CD4-positive, CD25-positive, alpha-beta regulatory T cell (primary cell): Measurements from ENCODE around the gene ME2. TPM values are rescaled to one million over a fixed set of nuclear protein-coding genes. Genes with fewer than 3 reads are reported as not detected.

Experiments used
- ATAC-seq, 2 donors: fragments of 150-1000 bp; cut with Tn5 transposase; one replicate each; pipeline ENCODE4 v1.10.0; 2021; ENCODE audit warnings: low read depth in 2 of 2, moderate number of reproducible peaks in 2 of 2, moderate library complexity in 1 of 2
- DNase-seq, 3 donors: peaks; one replicate each; pipeline versions ENCODE4 v3.0.0 to v3.0.0-alpha.2; 2012 to 2022; ENCODE audit warnings: mixed read lengths in 1 of 3
- H3K27ac ChIP-seq: one replicate; pipeline ENCODE4 v1.7.0; 2013; ENCODE audit warnings: mild to moderate bottlenecking, low read length; ENCODE audit not compliant: insufficient read depth, poor library complexity, severe bottlenecking
- H3K27me3 ChIP-seq: one replicate; pipeline ENCODE4 v1.7.0; 2013; ENCODE audit warnings: low read length; ENCODE audit not compliant: control insufficient read depth, insufficient read depth
- H3K36me3 ChIP-seq: one replicate; pipeline ENCODE4 v1.7.0; 2013; ENCODE audit warnings: mild to moderate bottlenecking, low read length, moderate library complexity; ENCODE audit not compliant: control insufficient read depth, insufficient read depth
- H3K4me1 ChIP-seq: 2 replicates; pipeline ENCODE4 v1.7.0; 2013; ENCODE audit warnings: mild to moderate bottlenecking, low read length; ENCODE audit not compliant: insufficient read depth, control insufficient read depth, poor library complexity, severe bottlenecking
- H3K4me3 ChIP-seq: one replicate; pipeline ENCODE4 v1.7.0; 2013; ENCODE audit warnings: low read depth, mild to moderate bottlenecking, low read length, moderate library complexity
- H3K9me3 ChIP-seq, 2 experiments: 1 replicate in 1 of 2; 2 replicates in 1 of 2; pipeline ENCODE4 v1.7.0; 2013; ENCODE audit warnings: low read length in 2 of 2, mild to moderate bottlenecking in 1 of 2, moderate library complexity in 1 of 2; ENCODE audit not compliant: control insufficient read depth in 2 of 2
- H3K27ac Mint-ChIP-seq, 3 donors: one replicate each; pipeline ENCODE4 v1.8.0; 2020 to 2022; ENCODE audit warnings: mild to moderate bottlenecking in 3 of 3, mixed read lengths in 3 of 3, moderate library complexity in 2 of 3
- H3K27me3 Mint-ChIP-seq: one replicate; pipeline ENCODE4 v1.8.0; 2022; ENCODE audit warnings: mild to moderate bottlenecking, mixed read lengths
- H3K36me3 Mint-ChIP-seq: one replicate; pipeline ENCODE4 v1.8.0; 2020; ENCODE audit warnings: mixed read lengths
- H3K4me1 Mint-ChIP-seq, 4 donors: one replicate each; pipeline ENCODE4 v1.8.0; 2020 to 2022; ENCODE audit warnings: mixed read lengths in 4 of 4, mild to moderate bottlenecking in 1 of 4
- H3K4me3 Mint-ChIP-seq, 4 donors: one replicate each; pipeline ENCODE4 v1.8.0; 2020 to 2022; ENCODE audit warnings: mild to moderate bottlenecking in 4 of 4, mixed read lengths in 4 of 4, moderate library complexity in 3 of 4
- H3K9me3 Mint-ChIP-seq, 7 donors: one replicate each; pipeline ENCODE4 v1.8.0; 2020 to 2022; ENCODE audit warnings: mixed read lengths in 7 of 7, mild to moderate bottlenecking in 3 of 7, moderate library complexity in 2 of 7
- polyA plus RNA-seq, 4 donors: library from polyadenylated mRNA; unstranded; fragments of 300-500 nt; fragmentation: Illumina TruSeq; gene quantifications; one replicate each; pipeline ENCODE4 v1.2.3, GENCODE V29; 2021
- total RNA-seq: library from RNA; stranded (reverse); gene quantifications from one replicate; pipeline ENCODE4 v1.2.3, GENCODE V29; 2022

ME2 gene
- total and polyA plus RNA-seq, 5 donors from 2014 or later, result 29.5 to 45.4 (median 39.7) TPM

DNA sequence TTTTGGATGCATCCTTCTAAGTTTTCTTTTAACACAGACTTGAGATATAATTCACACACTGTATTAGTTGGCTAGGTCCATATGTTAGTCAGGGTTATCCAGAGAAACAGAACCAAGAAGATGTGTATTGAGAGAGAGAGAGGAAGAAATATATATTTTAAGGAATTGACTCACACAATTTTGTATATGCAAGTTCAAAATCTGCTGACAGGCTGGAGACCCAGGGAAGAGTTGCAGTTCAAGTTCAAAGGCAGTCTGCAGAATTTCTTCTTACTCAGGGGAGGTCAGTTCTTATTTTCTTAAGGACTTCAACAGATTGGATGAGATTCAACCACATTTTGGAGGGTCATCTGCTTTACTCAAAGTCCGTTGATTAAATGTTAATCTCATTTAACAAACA lies 36.1 kb upstream of the ME2 start:
- Mint-ChIP-seq H3K27me3 (peaks cover 16% of the 10 kb centered on the region), H3K9me3 (peaks cover 0 to 1% (median 0%) of the 10 kb centered on the region in 7 donors), H3K4me3 (no peak overlapping the region), H3K36me3 (no peaks in the 10 kb centered on the region), H3K27ac (no peak overlapping the region), H3K4me1 (peaks cover 0 to 3% (median 0%) of the 10 kb centered on the region in 4 donors)
- H3K4me1 ChIP-seq, result no peaks in the 10 kb centered on the region
- peaks cover 3% of the 10 kb centered on the region for H3K27me3 ChIP-seq
- no peak overlapping the region for H3K4me3 ChIP-seq
- no peak for DNase-seq
- no peaks in the 10 kb centered on the region for H3K9me3 ChIP-seq
- ATAC-seq, result no peak
- no peak overlapping the region for H3K27ac ChIP-seq
- no peaks in the 10 kb centered on the region for H3K36me3 ChIP-seq

DNA sequence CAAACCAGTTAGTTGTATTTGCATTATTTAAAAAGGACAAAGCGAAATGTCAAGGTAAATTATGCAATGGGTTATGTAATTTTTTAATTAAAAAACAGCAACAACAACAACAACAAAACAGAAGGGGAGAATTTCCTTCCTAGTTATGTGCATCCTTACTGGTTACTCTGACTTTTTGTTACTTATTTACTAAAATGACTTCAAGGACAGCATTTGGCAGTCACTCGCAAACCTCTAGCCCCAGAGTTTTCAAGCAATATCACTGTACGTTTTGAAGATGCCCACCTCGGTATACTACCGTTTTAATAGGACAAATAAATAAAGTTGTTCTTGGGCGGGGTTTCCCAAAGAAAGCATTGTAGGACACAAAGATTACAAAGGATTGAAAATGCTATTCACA lies 34.4 kb upstream of the ME2 start:
- no peak overlapping the region for H3K27ac Mint-ChIP-seq
- Histone ChIP-seq H3K9me3 (no peaks in the 10 kb centered on the region), H3K27me3 (peaks cover 3% of the 10 kb centered on the region), H3K4me1 (no peaks in the 10 kb centered on the region), H3K4me3 (no peak overlapping the region), H3K27ac (no peak overlapping the region), H3K36me3 (no peaks in the 10 kb centered on the region)
- no peak overlapping the region for H3K4me3 Mint-ChIP-seq
- no peak for DNase-seq
- peaks cover 12% of the 10 kb centered on the region for H3K27me3 Mint-ChIP-seq
- peaks cover 0 to 1% (median 0%) of the 10 kb centered on the region in 7 donors for H3K9me3 Mint-ChIP-seq
- H3K4me1 Mint-ChIP-seq, result peaks cover 0 to 3% (median 0%) of the 10 kb centered on the region in 4 donors
- ATAC-seq, result no peak
- H3K36me3 Mint-ChIP-seq, result no peaks in the 10 kb centered on the region

DNA sequence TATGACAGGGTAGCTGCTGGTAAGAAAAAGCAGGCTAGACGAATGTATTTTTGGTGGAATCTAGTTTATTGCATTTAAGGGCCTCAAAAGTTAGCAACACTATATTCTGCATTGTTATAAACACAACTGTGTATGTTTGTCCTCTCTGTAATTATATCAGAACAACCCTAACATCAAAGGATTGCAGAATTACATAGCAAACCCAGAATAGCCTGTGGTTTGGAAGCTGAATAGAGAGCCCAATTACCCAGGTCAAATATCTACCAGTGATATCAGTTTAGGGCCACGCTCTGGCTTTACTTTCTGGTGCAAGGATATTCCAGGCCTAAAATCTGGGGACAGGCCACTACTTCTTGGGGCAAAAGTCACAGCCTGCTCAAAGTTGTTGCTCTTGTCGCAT lies 34.0 kb upstream of the ME2 start:
- peaks cover 11% of the 10 kb centered on the region for H3K27me3 Mint-ChIP-seq
- no peaks in the 10 kb centered on the region for H3K9me3 ChIP-seq
- H3K4me1 Mint-ChIP-seq, result peaks cover 0 to 3% (median 0%) of the 10 kb centered on the region in 4 donors
- H3K4me1 ChIP-seq, result no peaks in the 10 kb centered on the region
- no peak overlapping the region for H3K4me3 ChIP-seq
- H3K27ac ChIP-seq, result no peak overlapping the region
- no peaks in the 10 kb centered on the region for H3K36me3 Mint-ChIP-seq
- H3K27me3 ChIP-seq, result peaks cover 1% of the 10 kb centered on the region
- H3K4me3 Mint-ChIP-seq, result no peak overlapping the region
- no peak overlapping the region for H3K27ac Mint-ChIP-seq
- H3K36me3 ChIP-seq, result no peaks in the 10 kb centered on the region
- no peak for ATAC-seq
- DNase-seq, result no peak
- peaks cover 0 to 1% (median 0%) of the 10 kb centered on the region in 7 donors for H3K9me3 Mint-ChIP-seq

DNA sequence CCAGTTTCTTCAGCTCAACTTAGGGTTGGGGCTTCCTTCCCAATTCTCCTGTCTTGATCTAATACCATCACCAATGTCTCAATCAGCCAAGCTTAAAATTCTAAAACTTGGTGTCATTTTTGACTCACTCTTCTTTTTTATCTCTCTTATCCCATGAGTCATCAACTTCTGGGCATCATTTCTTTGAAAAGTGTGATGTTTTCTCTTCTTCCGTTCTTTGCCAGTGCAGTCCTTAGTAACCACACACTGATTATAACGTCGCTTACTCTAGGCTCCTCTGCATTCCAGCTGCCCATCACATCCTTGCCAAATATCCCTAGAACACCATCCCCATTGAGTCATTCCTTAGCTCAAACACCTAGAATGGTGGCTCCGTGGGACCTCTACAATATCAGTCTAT lies 31.7 kb upstream of the ME2 start:
- peaks cover 15% of the 10 kb centered on the region for H3K27me3 Mint-ChIP-seq
- H3K27ac Mint-ChIP-seq, result no peak overlapping the region

DNA sequence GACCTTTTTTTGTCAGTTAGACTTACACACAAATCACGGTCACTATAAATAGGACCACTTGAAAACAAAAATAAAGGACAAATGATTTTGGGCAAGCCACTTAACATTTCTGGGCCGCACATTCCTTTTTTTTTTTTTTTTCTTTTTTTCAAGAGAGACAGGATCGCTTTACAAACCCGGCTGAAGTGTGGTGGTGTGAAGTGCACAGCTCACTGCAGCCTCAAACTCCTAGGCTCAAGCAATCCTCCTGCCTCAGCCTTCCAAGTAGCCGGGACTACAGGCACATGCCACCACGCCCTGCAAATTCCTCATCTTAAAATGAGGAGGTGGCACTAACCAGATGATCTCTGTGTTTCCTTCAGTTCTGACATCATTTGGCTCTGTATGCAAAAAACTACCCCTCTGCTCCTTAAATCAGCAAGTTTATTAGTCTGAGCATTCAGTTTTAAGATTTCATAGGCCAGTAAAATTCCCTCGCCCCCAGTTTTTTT lies 30.8 kb upstream of the ME2 start:
- Histone ChIP-seq H3K9me3 (no peaks in the 10 kb centered on the region), H3K4me1 (no peaks in the 10 kb centered on the region), H3K27me3 (no peaks in the 10 kb centered on the region), H3K27ac (no peak overlapping the region), H3K36me3 (no peaks in the 10 kb centered on the region), H3K4me3 (no peak overlapping the region)
- Mint-ChIP-seq H3K4me1 (peaks cover 0 to 3% (median 0%) of the 10 kb centered on the region in 4 donors), H3K27me3 (peaks cover 14% of the 10 kb centered on the region), H3K4me3 (no peak overlapping the region), H3K9me3 (peaks cover 0 to 4% (median 1%) of the 10 kb centered on the region in 7 donors), H3K36me3 (no peaks in the 10 kb centered on the region), H3K27ac (no peak overlapping the region)
- DNase-seq (no peak), ATAC-seq (no peak)

More for the DNA sequence above, 31.7 kb upstream of the ME2 start:
- H3K4me3 ChIP-seq, result no peak overlapping the region
- H3K27me3 ChIP-seq, result no peaks in the 10 kb centered on the region
- ATAC-seq, result no peak
- DNase-seq, result peak in 1 of 3 donors; percentile 3
- H3K4me1 ChIP-seq, result no peaks in the 10 kb centered on the region
- Mint-ChIP-seq H3K4me3 (no peak overlapping the region), H3K4me1 (peaks cover 0 to 3% (median 0%) of the 10 kb centered on the region in 4 donors), H3K9me3 (peaks cover 0 to 4% (median 0%) of the 10 kb centered on the region in 7 donors), H3K36me3 (no peaks in the 10 kb centered on the region)
- no peak overlapping the region for H3K27ac ChIP-seq
- no peaks in the 10 kb centered on the region for H3K9me3 ChIP-seq
- H3K36me3 ChIP-seq, result no peaks in the 10 kb centered on the region

DNA sequence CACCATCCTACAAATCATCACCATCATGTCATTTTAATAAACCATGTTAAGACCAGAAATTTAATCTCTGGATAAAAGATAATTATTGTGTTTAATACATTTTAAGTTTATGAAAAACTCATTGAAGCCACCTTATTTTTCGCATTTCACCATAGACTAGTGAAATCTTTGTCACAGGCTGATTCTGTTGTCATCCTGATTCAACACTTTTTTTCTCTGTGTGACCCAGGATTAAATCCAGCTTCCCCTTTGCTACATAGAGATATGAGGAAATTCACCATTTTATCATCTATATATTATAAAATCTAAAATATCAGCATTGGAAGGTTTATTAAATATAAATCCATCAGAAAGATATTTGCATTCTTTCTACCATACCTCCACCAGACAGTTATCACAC lies 29.9 kb upstream of the ME2 start:
- peaks cover 0 to 1% of the 10 kb centered on the region in 2 experiments for H3K9me3 ChIP-seq
- no peak overlapping the region for H3K4me3 ChIP-seq
- no peak overlapping the region for H3K27ac ChIP-seq
- DNase-seq, result no peak
- H3K27me3 Mint-ChIP-seq, result peaks cover 18% of the 10 kb centered on the region
- H3K4me1 ChIP-seq, result no peaks in the 10 kb centered on the region
- H3K4me3 Mint-ChIP-seq, result no peak overlapping the region
- ATAC-seq, result no peak
- H3K9me3 Mint-ChIP-seq, result peaks cover 0 to 6% (median 4%) of the 10 kb centered on the region in 7 donors
- H3K36me3 ChIP-seq, result no peaks in the 10 kb centered on the region
- peaks cover 2% of the 10 kb centered on the region for H3K36me3 Mint-ChIP-seq
- no peak overlapping the region for H3K27ac Mint-ChIP-seq
- peaks cover 0 to 3% (median 0%) of the 10 kb centered on the region in 4 donors for H3K4me1 Mint-ChIP-seq
- no peaks in the 10 kb centered on the region for H3K27me3 ChIP-seq

DNA sequence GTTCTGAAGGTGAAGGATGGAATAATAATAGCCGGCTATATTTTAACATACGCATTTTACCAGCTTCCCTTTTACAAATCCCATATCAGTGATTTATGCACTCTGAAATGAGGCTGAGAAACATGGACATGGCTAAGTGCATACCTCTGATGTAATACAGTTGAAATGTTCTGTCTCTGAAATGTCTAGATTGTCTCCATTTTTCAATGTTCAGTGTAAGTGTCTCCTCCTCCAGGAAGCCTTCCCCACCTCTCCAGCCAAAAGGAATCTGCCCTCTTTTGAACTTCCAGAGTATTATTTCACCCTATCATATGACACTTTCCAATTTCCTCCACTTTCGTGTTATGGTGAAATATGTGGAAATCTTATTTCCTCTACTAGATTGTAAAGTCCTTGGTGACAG lies 29.5 kb upstream of the ME2 start:
- Mint-ChIP-seq H3K9me3 (peaks cover 0 to 9% (median 4%) of the 10 kb centered on the region in 7 donors), H3K4me3 (no peak overlapping the region)
- no peak overlapping the region for H3K27ac ChIP-seq

More for the DNA sequence above, 29.5 kb upstream of the ME2 start:
- Mint-ChIP-seq H3K36me3 (peaks cover 7% of the 10 kb centered on the region), H3K27me3 (peaks cover 22% of the 10 kb centered on the region), H3K4me1 (peaks cover 0 to 3% (median 0%) of the 10 kb centered on the region in 4 donors), H3K27ac (no peak overlapping the region)
- Histone ChIP-seq H3K4me3 (no peak overlapping the region), H3K4me1 (no peaks in the 10 kb centered on the region), H3K9me3 (peaks cover 1 to 5% of the 10 kb centered on the region in 2 experiments), H3K27me3 (no peaks in the 10 kb centered on the region), H3K36me3 (no peaks in the 10 kb centered on the region)
- ATAC-seq (no peak), DNase-seq (no peak)
